Caco-2 (cell line): ENCODE data around the gene MGST2. TPM values are rescaled to one million over a fixed set of nuclear protein-coding genes. Genes with fewer than 3 reads are reported as not detected.

ENCODE experiments used
- BruUV-seq: library from RNA; stranded (reverse); fragments of 400-500 nt; replicated peaks from 2 replicates; lab custom pipeline; 2021; lab: Mats Ljungman, UMichigan
- CTCF ChIA-PET: fragments of 300-600 bp; sonication (Branson Sonifier 250); formaldehyde crosslinking; loops from one replicate; lab custom pipeline; 2022; ENCODE audit warnings: antibody characterized with exemption; lab: Charles Lee
- POLR2A ChIA-PET: fragments of 300-600 bp; sonication (Branson Sonifier 250); formaldehyde crosslinking; loops from one replicate; lab custom pipeline; 2022; ENCODE audit warnings: antibody characterized with exemption; lab: Charles Lee
- DNase-seq, 2 experiments: peaks; one replicate each; pipeline versions ENCODE4 v3.0.0 to v3.0.0-alpha.2; 2020 to 2022
- H3K27me3 ChIP-seq: replicated peaks from 2 replicates; pipeline ENCODE4 v1.6.0; 2011; ENCODE audit warnings: low read length; ENCODE audit not compliant: control insufficient read depth, insufficient read depth
- H3K36me3 ChIP-seq: 2 replicates; pipeline ENCODE4 v1.5.1; 2011; ENCODE audit warnings: low read length; ENCODE audit not compliant: control insufficient read depth, insufficient read depth
- H3K4me1 ChIP-seq: fragments of 250-450 bp; sonication (Bioruptor Pico); 2 replicates; pipeline ENCODE4 v1.5.1; 2020; ENCODE audit warnings: mild to moderate bottlenecking
- H3K4me3 ChIP-seq: 2 replicates; pipeline ENCODE4 v1.5.1; 2011; ENCODE audit warnings: low read depth, mild to moderate bottlenecking, control low read depth, low read length
- H3K9me3 ChIP-seq: fragments of 250-450 bp; sonication (Bioruptor Pico); 2 replicates; pipeline ENCODE4 v1.5.1; 2020; ENCODE audit warnings: mild to moderate bottlenecking, moderate library complexity
- H3K27ac Mint-ChIP-seq: one replicate; pipeline ENCODE4 v1.8.0; 2022; ENCODE audit warnings: mixed read lengths; ENCODE audit not compliant: unreplicated experiment
- H3K27me3 Mint-ChIP-seq: one replicate; pipeline ENCODE4 v1.8.0; 2022; ENCODE audit warnings: mixed read lengths; ENCODE audit not compliant: insufficient read depth, unreplicated experiment
- H3K36me3 Mint-ChIP-seq: one replicate; pipeline ENCODE4 v1.8.0; 2022; ENCODE audit warnings: mild to moderate bottlenecking, mixed read lengths; ENCODE audit not compliant: insufficient read depth, unreplicated experiment
- H3K4me1 Mint-ChIP-seq: one replicate; pipeline ENCODE4 v1.8.0; 2022; ENCODE audit warnings: low read depth, mixed read lengths; ENCODE audit not compliant: unreplicated experiment
- H3K4me3 Mint-ChIP-seq: one replicate; pipeline ENCODE4 v1.8.0; 2022; ENCODE audit warnings: mild to moderate bottlenecking, moderate library complexity, mixed read lengths; ENCODE audit not compliant: unreplicated experiment
- H3K9me3 Mint-ChIP-seq: one replicate; pipeline ENCODE4 v1.8.0; 2022; ENCODE audit warnings: mixed read lengths; ENCODE audit not compliant: unreplicated experiment
- CTCF ChIP-seq, 2 experiments: fragments of 200-600 bp in 1 of 2; IDR thresholded peaks; 1 replicate in 1 of 2; 2 replicates in 1 of 2; pipeline versions ENCODE4 v1.5.1 to v1.8.0; 2011 to 2022; ENCODE audit warnings: antibody characterized with exemption in 1 of 2, control low read depth in 1 of 2, inconsistent platforms in 1 of 2, low read depth in 1 of 2, low read length in 1 of 2, mild to moderate bottlenecking in 1 of 2, moderate library complexity in 1 of 2; ENCODE audit not compliant: insufficient read depth in 1 of 2, severe bottlenecking in 1 of 2, unreplicated experiment in 1 of 2
- intact Hi-C: fragments of 100-400 bp; cut with micrococcal nuclease; formaldehyde crosslinking; loops from one replicate; pipeline ENCODE4 v1.10.0; 2022; ENCODE audit not compliant: unreplicated experiment
- total RNA-seq: library from RNA; stranded (reverse); gene quantifications from 2 replicates; pipeline ENCODE4 v1.2.3, GENCODE V29; 2022

Gene MGST2
- total RNA-seq, 1 experiment from 2014 or later: 81.7 TPM

GRCh38 chr4:139647952-139648351 lies 17.7 kb upstream of the MGST2 start:
- POLR2A ChIA-PET: no interaction called here
- no peaks in the 10 kb centered on the region for H3K36me3 ChIP-seq
- CTCF ChIA-PET: interaction anchor here (0.7 kb wide), 1 partner anchor 44 kb away, joined by 3 read pairs; no protein-coding TSS in a partner anchor
- H3K4me1 ChIP-seq: no peaks in the 10 kb centered on the region
- intact Hi-C loops: no loop called here
- no peaks in the 10 kb centered on the region for H3K27me3 ChIP-seq
- no TSS peak for BruUV-seq
- no peaks in the 10 kb centered on the region; the same call in 1 of the 2 replicates for H3K9me3 ChIP-seq
- TF ChIP-seq CTCF (IDR thresholded peaks at IDR 0.05; ENCODE audit: insufficient read depth in 1 of 2, low read depth in 1 of 2, low read length in 1 of 2, severe bottlenecking in 1 of 2, unreplicated experiment in 1 of 2): no peak
- Mint-ChIP-seq H3K27me3 (no peaks in the 10 kb centered on the region), H3K9me3 (no peaks in the 10 kb centered on the region), H3K36me3 (no peaks in the 10 kb centered on the region), H3K27ac (no peak overlapping the region), H3K4me3 (no peak overlapping the region), H3K4me1 (peaks cover 14% of the 10 kb centered on the region)
- no peak overlapping the region for H3K4me3 ChIP-seq
- no peak for DNase-seq

GRCh38 chr4:139651282-139652194 lies 14.1 kb upstream of the MGST2 start:
- Histone ChIP-seq H3K9me3 (no peaks in the 10 kb centered on the region; the same call in 1 of the 2 replicates), H3K4me1 (peaks cover 2% of the 10 kb centered on the region; the same call in 1 of the 2 replicates), H3K36me3 (no peaks in the 10 kb centered on the region), H3K4me3 (no peak overlapping the region), H3K27me3 (no peaks in the 10 kb centered on the region)
- H3K27me3 Mint-ChIP-seq: no peaks in the 10 kb centered on the region
- ChIA-PET CTCF (interaction anchor here (0.6 to 2.0 kb wide), 7 partner anchors 14 to 604 kb away, joined by 3 to 7 read pairs (median 6); no protein-coding TSS in a partner anchor), POLR2A (interaction anchor here (0.7 kb wide), 1 partner anchor 111 kb away, joined by 3 read pairs; no protein-coding TSS in a partner anchor)
- peaks cover 12% of the 10 kb centered on the region for H3K4me1 Mint-ChIP-seq
- H3K27ac Mint-ChIP-seq: no peak overlapping the region
- intact Hi-C loops: loop anchor here (1.0 kb wide), 3 partner anchors 18 to 48 kb away; no protein-coding TSS in a partner anchor
- no peaks in the 10 kb centered on the region for H3K9me3 Mint-ChIP-seq
- DNase-seq: peak; percentile 66 to 75
- no peaks in the 10 kb centered on the region for H3K36me3 Mint-ChIP-seq
- no TSS peak for BruUV-seq
- TF ChIP-seq CTCF (IDR thresholded peaks at IDR 0.05; ENCODE audit: insufficient read depth in 1 of 2, low read depth in 1 of 2, low read length in 1 of 2, severe bottlenecking in 1 of 2, unreplicated experiment in 1 of 2): peak; percentile 86 to 90
- H3K4me3 Mint-ChIP-seq: no peak overlapping the region

- Histone ChIP-seq H3K36me3 (no peaks in the 10 kb centered on the region), H3K4me3 (no peak overlapping the region), H3K4me1 (peaks cover 30% of the 10 kb centered on the region), H3K27me3 (no peaks in the 10 kb centered on the region), H3K9me3 (no peaks in the 10 kb centered on the region)
- ChIA-PET POLR2A (no interaction called here), CTCF (interaction anchor here (1.0 kb wide), 1 partner anchor 50 kb away, joined by 5 read pairs; no protein-coding TSS in a partner anchor)
- H3K36me3 Mint-ChIP-seq: peaks cover 4% of the 10 kb centered on the region
- no peak overlapping the region for H3K4me3 Mint-ChIP-seq
- no peaks in the 10 kb centered on the region for H3K9me3 Mint-ChIP-seq
- no TSS peak for BruUV-seq
- intact Hi-C loops: loop anchor here (2.0 kb wide), 2 partner anchors 358 to 672 kb away; no protein-coding TSS in a partner anchor
- no peak for TF ChIP-seq CTCF (IDR thresholded peaks at IDR 0.05; ENCODE audit: insufficient read depth in 1 of 2, low read depth in 1 of 2, low read length in 1 of 2, severe bottlenecking in 1 of 2, unreplicated experiment in 1 of 2)
- DNase-seq: no peak
- peaks cover 35% of the 10 kb centered on the region for H3K4me1 Mint-ChIP-seq
- no peaks in the 10 kb centered on the region for H3K27me3 Mint-ChIP-seq
- H3K27ac Mint-ChIP-seq: no peak overlapping the region
Observed at GRCh38 chr4:139654516-139654915, 11.1 kb upstream of the MGST2 start.
